ENCODE data around the gene TEX52. TPM values are rescaled to one million over a fixed set of nuclear protein-coding genes. Genes with fewer than 3 reads are reported as not detected.

Gene TEX52
- total and polyA plus RNA-seq, 2 of the 8 experiments (the other 6 are each of a cell fraction or from before 2014, with no cell fraction given) = not detected

- Histone ChIP-seq H4K8ac (ENCODE audit: extremely low read depth, insufficient read depth, low read length) (no peak overlapping the region), H3K14ac (ENCODE audit: insufficient read length) (no peak overlapping the region), H3K4me1 (replicated peaks in 1 of 4; ENCODE audit: control insufficient read depth in 3 of 4, insufficient read depth in 4 of 4, low read length in 3 of 4) (no peaks in the 10 kb centered on the region; a peak in 1 of 7 replicates), H3K9ac (replicated peaks in 1 of 4; ENCODE audit: extremely low read depth in 1 of 4, low read depth in 3 of 4, low read length in 3 of 4) (no peak overlapping the region), H2AK5ac (ENCODE audit: low read depth, low read length) (no peak overlapping the region), H4K5ac (ENCODE audit: insufficient read length, low read depth, low read length) (no peak overlapping the region), H3K23me2 (ENCODE audit: low read depth, low read length) (peaks cover 5% of the 10 kb centered on the region; the same call in 1 of the 2 replicates), H3K4ac (replicated peaks; ENCODE audit: insufficient read length, low read depth, low read length) (no peak overlapping the region), H2AFZ (ENCODE audit: low read length) (no peak overlapping the region), H3K79me2 (ENCODE audit: control insufficient read depth in 1 of 2, insufficient read depth in 2 of 2, low read length in 2 of 2) (peaks cover 0 to 25% of the 10 kb centered on the region in 2 experiments; a peak in 2 of 4 replicates), H4K20me1 (replicated peaks in 1 of 2; ENCODE audit: control insufficient read depth in 1 of 2, insufficient read depth in 2 of 2, low read length in 2 of 2) (peaks cover 14 to 31% of the 10 kb centered on the region in 2 experiments), H2BK20ac (ENCODE audit: low read length) (no peak overlapping the region), H3K56ac (replicated peaks; ENCODE audit: insufficient read length, low read depth, low read length) (no peak overlapping the region), H4K91ac (replicated peaks; ENCODE audit: insufficient read length, low read length) (no peak overlapping the region), H3K27ac (ENCODE audit: low read depth, low read length) (no peak overlapping the region), H2BK120ac (replicated peaks; ENCODE audit: low read depth, low read length) (no peak overlapping the region), H2BK12ac (ENCODE audit: low read depth, low read length) (no peak overlapping the region), H3K23ac (ENCODE audit: insufficient read length) (no peak overlapping the region), H3K4me2 (ENCODE audit: insufficient read depth in 1 of 2, low read depth in 2 of 2, low read length in 2 of 2) (no peak overlapping the region), H2BK15ac (ENCODE audit: low read length) (no peak overlapping the region), H3K36me3 (ENCODE audit: control insufficient read depth in 2 of 4, insufficient read depth in 4 of 4, low read length in 3 of 4) (peaks cover 50 to 81% (median 69%) of the 10 kb centered on the region in 4 experiments), H2BK5ac (ENCODE audit: low read depth, low read length) (no peak overlapping the region), H3K9me3 (ENCODE audit: insufficient read depth in 2 of 2, low read depth in 1 of 2, low read length in 1 of 2) (no peaks in the 10 kb centered on the region), H3K4me3 (ENCODE audit: extremely low read depth in 1 of 4, insufficient read depth in 2 of 4, low read depth in 3 of 4, low read length in 4 of 4) (no peak overlapping the region), H3K79me1 (ENCODE audit: low read depth, low read length) (peaks cover 5% of the 10 kb centered on the region; the same call in 1 of the 2 replicates), H3K27me3 (replicated peaks in 1 of 4; ENCODE audit: control insufficient read depth in 3 of 4, extremely low read depth in 1 of 4, insufficient read depth in 3 of 4, low read length in 3 of 4) (no peaks in the 10 kb centered on the region), H3K18ac (ENCODE audit: extremely low read depth, low read length) (no peak overlapping the region)
- DNase-seq (ENCODE audit: low read depth in 1 of 2, low spot score in 2 of 2) (no peak), FAIRE-seq (no peak)
- ChIA-PET CTCF (ENCODE audit: partially characterized antibody) (interaction anchor here (0.6 to 3.2 kb wide), 10 partner anchors 10 to 214 kb away, joined by 3 to 12 read pairs (median 3); no protein-coding TSS in a partner anchor), POLR2A (ENCODE audit: partially characterized antibody) (interaction anchor here (1.1 to 3.8 kb wide), 9 partner anchors 10 to 64 kb away, joined by 3 to 15 read pairs (median 4); partner anchors contain the start of gene ITFG2)
- WGBS, 2 experiments (ENCODE audit: extremely low coverage in 1 of 2, insufficient coverage in 1 of 2, insufficient read length in 1 of 2, insufficient replicate concordance in 2 of 2, low coverage in 1 of 2, low lambda C conversion rate in 2 of 2, missing lambda C conversion rate in 1 of 2) = 91% methylated on average over 3 of the region's 3 CpGs; no CpG with 5 or more reads in 1 of the 2 experiments
- TF ChIP-seq HDAC6 (IDR thresholded peaks at IDR 0.05; ENCODE audit: low read depth, low read length) = no peak
- no peak for TF ChIP-seq SIX5 (IDR thresholded peaks at IDR 0.05; ENCODE audit: low read depth, low read length)
- no peak for TF ChIP-seq JUN (IDR thresholded peaks at IDR 0.05; ENCODE audit: low read depth, low read length)
- TF ChIP-seq TCF12 (IDR thresholded peaks at IDR 0.05; ENCODE audit: low read depth, low read length) = no peak
- TF ChIP-seq FOSL1 (IDR thresholded peaks at IDR 0.05; ENCODE audit: insufficient read depth, low read depth, low read length) = no peak
- no peak for TF ChIP-seq SP4 (IDR thresholded peaks at IDR 0.05; ENCODE audit: low read length)
- no peak for TF ChIP-seq EP300 (IDR thresholded peaks at IDR 0.05; ENCODE audit: borderline replicate concordance in 1 of 2, low read depth in 2 of 2, low read length in 2 of 2)
- TF ChIP-seq SP1 (IDR thresholded peaks at IDR 0.05; ENCODE audit: low read depth, low read length) = no peak
- no peak for TF ChIP-seq CBX8 (IDR thresholded peaks at IDR 0.05; ENCODE audit: borderline replicate concordance, low read depth, low read length)
- no peak for TF ChIP-seq HDAC2 (IDR thresholded peaks at IDR 0.05; ENCODE audit: borderline replicate concordance in 1 of 2, low read depth in 2 of 2, low read length in 2 of 2)
- no peak for TF ChIP-seq PHF8 (conservative IDR thresholded peaks at IDR 0.05; ENCODE audit: low read depth, low read length)
- TF ChIP-seq TAF1 (IDR thresholded peaks at IDR 0.05; ENCODE audit: low read depth, low read length) = no peak
- TF ChIP-seq BRCA1 (IDR thresholded peaks at IDR 0.05; ENCODE audit: low read depth, low read length) = no peak
- no peak for TF ChIP-seq POLR2AphosphoS5 (IDR thresholded peaks at IDR 0.05; ENCODE audit: low read depth, low read length)
Observed at GRCh38 chr12:2800046-2800570, 56.7 kb downstream of the TEX52 start.
